Osteoblast (primary cell): ENCODE measurements around the gene ADM. TPM values are rescaled to one million over a fixed set of nuclear protein-coding genes. Genes with fewer than 3 reads are reported as not detected.

ENCODE experiments used
- DNase-seq: peaks from one replicate; pipeline ENCODE4 v3.0.0; 2011; ENCODE audit warnings: low spot score, mixed read lengths; ENCODE audit not compliant: insufficient read length; ENCODE audit errors: missing footprints
- H2AFZ ChIP-seq: 2 replicates; pipeline ENCODE4 v1.6.0; 2011; ENCODE audit warnings: mild to moderate bottlenecking, low read length
- H3K27ac ChIP-seq: 2 replicates; pipeline ENCODE4 v1.5.1; 2011; ENCODE audit warnings: mild to moderate bottlenecking, low read depth, low read length, moderate library complexity
- H3K27me3 ChIP-seq: 2 replicates; pipeline ENCODE4 v1.6.0; 2012; ENCODE audit warnings: mild to moderate bottlenecking, control low read depth, inconsistent platforms, low read length, moderate library complexity; ENCODE audit not compliant: insufficient read depth
- H3K36me3 ChIP-seq: 2 replicates; pipeline ENCODE4 v1.5.1; 2011; ENCODE audit warnings: mild to moderate bottlenecking, low read length, control low read depth, moderate library complexity; ENCODE audit not compliant: insufficient read depth
- H3K4me1 ChIP-seq: 2 replicates; pipeline ENCODE4 v1.5.1; 2011; ENCODE audit warnings: mild to moderate bottlenecking, low read length, control low read depth, moderate library complexity; ENCODE audit not compliant: insufficient read depth
- H3K4me2 ChIP-seq: 2 replicates; pipeline ENCODE4 v1.6.0; 2011; ENCODE audit warnings: mild to moderate bottlenecking, low read length; ENCODE audit not compliant: insufficient read depth
- H3K4me3 ChIP-seq: fragments of 200-600 bp; sonication (generic); 3 replicates; pipeline ENCODE4 v1.5.1; 2012; ENCODE audit warnings: mild to moderate bottlenecking, low read length, inconsistent platforms; ENCODE audit not compliant: insufficient read depth
- H3K79me2 ChIP-seq: 2 replicates; pipeline ENCODE4 v1.6.0; 2012; ENCODE audit warnings: mild to moderate bottlenecking, low read length, control low read depth, inconsistent platforms; ENCODE audit not compliant: insufficient read depth
- H3K9me3 ChIP-seq: 2 replicates; pipeline ENCODE4 v1.5.1; 2011; ENCODE audit warnings: low read depth, low read length, control low read depth
- H4K20me1 ChIP-seq: 2 replicates; pipeline ENCODE4 v1.6.0; 2012; ENCODE audit warnings: mild to moderate bottlenecking, low read length, control low read depth; ENCODE audit not compliant: insufficient read depth
- CTCF ChIP-seq: IDR thresholded peaks from 2 replicates; pipeline ENCODE4 v1.5.1; 2011; ENCODE audit warnings: mild to moderate bottlenecking, low read depth, low read length, moderate library complexity; ENCODE audit errors: extremely low read depth
- total RNA-seq: library from RNA; depleted of rRNA; stranded (reverse); fragments of >200 nt; gene quantifications from 2 replicates; pipeline ENCODE4 v1.2.3, GENCODE V29; 2012

ADM gene
- total RNA-seq, 1 donor, result 250 TPM

GRCh38 chr11:10324474-10324873 lies 19.6 kb downstream of the ADM start:
- Histone ChIP-seq H3K4me3 (no peak overlapping the region), H3K9me3 (no peaks in the 10 kb centered on the region), H3K27ac (peak overlapping the region; percentile 92), H3K36me3 (no peaks in the 10 kb centered on the region), H4K20me1 (no peaks in the 10 kb centered on the region), H3K4me1 (peaks cover 69% of the 10 kb centered on the region), H3K4me2 (no peak overlapping the region), H3K27me3 (no peaks in the 10 kb centered on the region), H3K79me2 (no peaks in the 10 kb centered on the region), H2AFZ (no peak overlapping the region)
- no peak for DNase-seq
- TF ChIP-seq CTCF, result no peak

- H3K27me3 ChIP-seq, result no peaks in the 10 kb centered on the region
- TF ChIP-seq CTCF, result no peak
- no peak overlapping the region for H2AFZ ChIP-seq
- no peaks in the 10 kb centered on the region for H3K79me2 ChIP-seq
- peak overlapping the region; percentile 42 for H3K4me2 ChIP-seq
- H3K36me3 ChIP-seq, result no peaks in the 10 kb centered on the region
- no peaks in the 10 kb centered on the region for H4K20me1 ChIP-seq
- H3K27ac ChIP-seq, result peak overlapping the region; percentile 92
- H3K4me3 ChIP-seq, result no peak overlapping the region
- H3K4me1 ChIP-seq, result peaks cover 77% of the 10 kb centered on the region
- H3K9me3 ChIP-seq, result no peaks in the 10 kb centered on the region
- DNase-seq, result no peak
Measured at GRCh38 chr11:10325277-10326011, 20.6 kb downstream of the ADM start.

- no peak for TF ChIP-seq CTCF
Measured at GRCh38 chr11:10326012-10326964, 21.4 kb downstream of the ADM start.

GRCh38 chr11:10327254-10327653 lies 22.4 kb downstream of the ADM start:
- Histone ChIP-seq H2AFZ (no peak overlapping the region), H3K9me3 (no peaks in the 10 kb centered on the region), H3K79me2 (no peaks in the 10 kb centered on the region), H3K27ac (peak overlapping the region; percentile 92), H3K36me3 (no peaks in the 10 kb centered on the region), H4K20me1 (no peaks in the 10 kb centered on the region), H3K4me1 (peaks cover 87% of the 10 kb centered on the region), H3K4me3 (no peak overlapping the region), H3K4me2 (no peak overlapping the region), H3K27me3 (no peaks in the 10 kb centered on the region)
- no peak for DNase-seq
- TF ChIP-seq CTCF, result no peak

More at GRCh38 chr11:10326012-10326964, 21.4 kb downstream of the ADM start:
- Histone ChIP-seq H3K27ac (peak overlapping the region; percentile 92), H3K4me2 (peak overlapping the region; percentile 42), H3K36me3 (no peaks in the 10 kb centered on the region), H2AFZ (no peak overlapping the region), H3K4me1 (peaks cover 85% of the 10 kb centered on the region), H3K4me3 (no peak overlapping the region), H3K79me2 (no peaks in the 10 kb centered on the region), H3K27me3 (no peaks in the 10 kb centered on the region), H3K9me3 (no peaks in the 10 kb centered on the region), H4K20me1 (no peaks in the 10 kb centered on the region)
- DNase-seq, result no peak
